NCI-H1417 treated with DMSO at 0.1 percent for 48 hours (cell line): ENCODE data around the gene SLC5A10.

Experiments used
- DNase-seq: peaks from one replicate; lab custom pipeline; 2025; lab: John Stamatoyannopoulos, UW

Gene SLC5A10

DNA sequence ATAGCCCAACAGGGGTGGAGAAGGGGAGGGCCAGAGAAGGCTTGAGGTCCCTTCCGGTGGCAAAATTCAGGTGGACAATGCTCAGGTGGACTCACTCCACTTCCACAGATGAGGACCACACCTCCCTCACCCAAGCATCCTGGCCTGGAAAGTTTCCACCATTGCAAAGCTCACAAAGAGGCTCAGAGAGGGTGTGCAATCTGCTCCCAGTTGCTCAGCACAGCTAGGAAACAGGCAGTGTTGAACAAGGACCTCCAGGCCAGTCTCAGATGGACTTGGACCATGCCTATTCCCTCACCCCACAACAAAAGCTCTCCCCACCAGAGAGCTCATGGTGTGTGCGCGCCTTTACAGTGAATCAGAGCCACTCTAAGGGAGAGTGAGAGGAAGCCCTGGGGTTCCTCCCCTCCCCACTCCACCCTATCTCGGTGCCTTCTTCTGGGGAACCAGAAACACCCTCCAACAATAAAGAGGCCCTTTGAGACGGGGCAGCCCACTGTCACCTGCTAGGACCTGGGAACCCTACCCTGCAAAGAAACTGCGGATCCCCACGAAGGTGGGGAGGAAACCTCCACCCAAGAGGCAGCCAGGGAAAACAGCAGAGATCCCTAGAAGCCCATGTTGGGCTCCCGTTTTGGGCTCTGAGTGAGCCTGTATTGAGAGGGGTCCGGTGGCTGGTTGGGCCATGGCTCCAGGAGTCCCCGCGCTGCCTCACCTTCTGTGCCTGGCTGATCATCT lies 51.0 kb downstream of the SLC5A10 start:
- no peak for DNase-seq

- no peak for DNase-seq
These were observed 51.8 kb downstream of the SLC5A10 start for GRCh38 chr17:19003543-19004420.

- DNase-seq = no peak
These were observed 52.6 kb downstream of the SLC5A10 start, which contains the start of gene FAM83G for GRCh38 chr17:19004421-19005136. TSS of gene FAM83G (minus strand) at chr17:19004764. CDS start at chr17:19004041, 723 bp downstream.

DNA sequence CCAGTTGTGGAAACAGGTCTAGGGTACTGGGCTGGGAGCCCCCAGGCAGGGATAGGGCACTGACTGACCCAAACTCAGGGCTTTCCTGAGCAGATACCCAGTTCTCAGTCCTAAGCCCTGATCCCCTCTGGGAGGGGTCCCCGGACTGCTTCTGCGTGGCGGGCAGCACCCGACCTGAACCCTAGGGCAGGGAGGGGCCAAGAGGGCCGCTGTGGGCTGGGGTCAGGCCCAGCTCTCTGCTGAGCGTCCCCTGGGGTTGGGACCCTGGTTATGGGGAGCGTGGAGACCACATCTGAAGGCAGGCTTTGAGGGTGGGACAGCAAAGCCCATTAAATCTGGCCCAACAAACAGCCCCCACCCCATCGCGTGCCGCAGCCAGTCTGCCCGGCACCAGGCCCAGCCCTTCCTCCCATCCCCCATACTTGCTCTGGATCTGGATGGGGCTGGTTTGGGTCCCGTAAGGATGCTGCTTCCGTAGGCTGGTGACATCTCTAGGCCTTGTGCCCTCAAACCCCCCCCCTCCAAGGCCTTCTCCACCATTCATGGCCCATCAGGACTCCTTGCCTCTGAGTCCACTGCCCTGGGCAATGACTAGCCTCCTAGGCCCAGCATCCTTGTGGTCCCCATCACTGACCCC lies 53.3 kb downstream of the SLC5A10 start:
- no peak for DNase-seq

GRCh38 chr17:19005789-19006430 lies 53.9 kb downstream of the SLC5A10 start:
- DNase-seq = no peak

DNA sequence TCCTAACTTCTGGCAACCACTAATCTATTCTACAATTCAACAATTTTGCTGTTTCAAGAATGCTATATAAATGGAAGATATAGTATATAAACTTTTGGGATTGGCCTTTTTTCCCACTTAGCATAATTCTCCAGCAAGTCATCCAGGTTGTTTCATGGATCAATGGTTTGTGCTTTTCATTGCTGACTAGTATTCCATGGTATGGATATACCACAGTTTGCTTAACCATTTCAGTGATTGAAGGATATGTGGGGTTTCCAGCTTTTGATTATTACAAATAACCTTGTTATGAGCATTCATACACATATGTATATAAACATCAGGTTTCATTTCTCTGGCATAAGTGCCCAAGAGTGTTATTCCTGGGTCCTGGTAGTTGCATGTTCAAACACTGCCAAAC lies 54.7 kb downstream of the SLC5A10 start:
- no peak for DNase-seq

GRCh38 chr17:19009970-19010369 lies 58.0 kb downstream of the SLC5A10 start:
- DNase-seq = no peak

DNA sequence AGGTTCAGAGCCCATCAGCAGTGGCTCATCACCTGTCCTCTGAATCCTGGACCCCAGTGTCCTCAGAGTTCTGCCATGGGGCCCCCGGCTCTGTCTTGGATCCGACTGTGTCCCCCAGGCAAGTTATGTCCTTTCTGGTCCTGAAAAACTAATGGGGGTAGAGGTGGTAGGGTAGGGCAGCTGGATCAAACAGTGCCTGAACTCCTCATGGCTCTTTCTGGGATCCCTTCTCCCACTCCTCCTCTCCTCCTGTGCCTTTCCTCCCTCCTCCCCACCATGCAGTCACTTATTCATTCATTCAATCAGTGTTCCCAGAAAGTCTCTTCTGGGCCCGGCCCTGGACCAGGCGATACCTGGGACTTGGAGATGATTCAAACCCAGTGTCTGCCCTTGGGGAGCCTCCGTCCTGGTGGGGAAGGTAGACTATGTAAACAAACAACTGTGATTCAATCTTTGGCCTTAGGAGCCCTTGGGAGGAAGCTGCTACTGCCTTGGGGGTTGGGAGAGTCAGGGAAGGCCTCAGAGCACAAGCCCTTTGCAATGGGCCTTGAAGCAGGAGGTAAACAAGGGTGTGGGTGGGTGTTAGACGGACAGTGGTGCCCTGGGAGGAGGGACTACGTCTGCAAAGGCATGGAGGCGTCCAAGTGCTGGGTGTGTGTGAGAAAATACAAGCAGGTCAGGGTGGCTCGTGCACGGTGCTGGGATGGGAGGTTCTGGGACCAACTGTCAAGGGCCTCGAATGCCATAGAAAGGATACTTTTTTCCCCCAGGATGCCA lies 59.0 kb downstream of the SLC5A10 start:
- DNase-seq = no peak

DNA sequence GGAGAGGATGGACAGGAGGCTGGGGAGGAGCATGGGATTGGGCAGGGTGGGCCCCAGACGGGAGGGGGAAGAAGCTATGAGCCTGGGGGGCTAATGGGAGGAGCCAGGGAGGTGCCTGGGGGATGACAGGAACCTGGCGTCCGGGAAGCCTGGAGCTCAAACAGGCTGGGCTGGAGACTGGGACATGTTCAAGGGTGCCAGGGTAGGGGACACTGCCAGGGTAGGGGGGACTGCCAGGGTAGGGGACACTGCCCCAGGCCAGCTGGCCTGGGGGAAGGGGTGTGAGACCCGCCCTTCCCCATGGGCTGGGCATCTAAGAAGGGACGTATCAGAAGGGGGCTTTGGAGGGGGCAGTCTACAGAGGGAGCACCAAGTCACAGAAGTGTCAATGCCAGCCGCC lies 59.6 kb downstream of the SLC5A10 start:
- no peak for DNase-seq

DNA sequence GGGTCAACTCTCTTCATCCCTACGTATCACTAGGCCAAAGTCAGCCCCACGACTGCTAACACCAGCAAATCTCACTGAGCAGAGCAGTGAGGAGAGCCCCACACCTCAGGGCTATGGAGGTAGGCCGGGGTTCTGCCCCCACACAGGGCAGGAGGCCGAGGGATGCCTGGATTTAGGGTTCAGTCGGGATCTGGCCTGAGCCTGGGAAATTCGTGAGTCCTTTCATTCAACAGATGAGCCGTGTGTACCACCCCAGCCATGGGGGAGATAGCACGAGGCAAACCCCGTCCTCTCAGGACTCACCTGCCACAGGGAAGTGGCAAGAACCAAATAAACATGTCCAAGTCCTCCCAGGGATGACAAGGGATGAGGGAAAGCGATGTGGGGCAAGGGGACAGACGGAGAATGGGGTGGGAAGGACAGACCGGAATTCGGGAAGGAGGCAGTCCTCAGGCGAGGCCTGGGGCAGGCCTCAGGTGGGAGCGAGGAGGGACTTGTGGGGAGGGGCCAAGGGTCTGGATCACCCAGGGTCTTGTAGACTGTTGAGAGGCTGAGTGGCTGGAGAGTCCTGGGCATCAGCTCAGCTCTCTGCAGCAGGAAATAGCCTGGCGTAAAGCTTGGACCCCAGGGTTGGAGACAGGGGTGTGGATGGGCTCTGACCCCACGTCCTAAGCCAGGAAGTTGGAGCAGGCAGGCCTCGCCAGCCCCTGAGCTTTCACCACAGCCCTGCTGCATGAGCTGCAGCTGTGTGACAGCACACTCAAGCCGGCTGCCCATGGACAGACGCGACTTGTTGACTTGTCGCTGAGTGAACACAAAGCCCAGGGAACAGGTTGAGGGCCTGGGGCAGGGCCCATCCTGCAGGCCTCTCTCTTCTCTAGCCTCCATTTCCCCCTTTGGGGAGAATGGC lies 60.5 kb downstream of the SLC5A10 start:
- no peak for DNase-seq

DNA sequence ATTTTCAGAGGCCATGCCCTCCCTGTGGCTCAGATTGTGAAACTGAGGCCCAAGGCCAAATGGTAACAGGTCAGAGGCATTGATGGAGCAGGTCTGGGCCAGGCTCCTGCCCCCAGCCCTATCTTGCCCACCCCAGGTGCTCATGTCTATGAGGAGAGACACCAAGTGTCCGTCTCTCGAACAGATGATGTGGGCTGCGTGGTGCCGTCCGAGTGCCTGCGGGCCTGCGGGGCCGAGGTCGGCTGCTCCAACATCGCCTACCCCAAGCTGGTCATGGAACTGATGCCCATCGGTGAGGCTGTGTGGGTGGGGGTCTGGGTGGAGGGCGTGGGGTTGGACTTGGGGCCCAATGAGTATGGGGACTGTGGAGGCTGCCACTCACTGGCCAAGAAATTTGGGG lies 61.3 kb downstream of the SLC5A10 start:
- DNase-seq = no peak

DNA sequence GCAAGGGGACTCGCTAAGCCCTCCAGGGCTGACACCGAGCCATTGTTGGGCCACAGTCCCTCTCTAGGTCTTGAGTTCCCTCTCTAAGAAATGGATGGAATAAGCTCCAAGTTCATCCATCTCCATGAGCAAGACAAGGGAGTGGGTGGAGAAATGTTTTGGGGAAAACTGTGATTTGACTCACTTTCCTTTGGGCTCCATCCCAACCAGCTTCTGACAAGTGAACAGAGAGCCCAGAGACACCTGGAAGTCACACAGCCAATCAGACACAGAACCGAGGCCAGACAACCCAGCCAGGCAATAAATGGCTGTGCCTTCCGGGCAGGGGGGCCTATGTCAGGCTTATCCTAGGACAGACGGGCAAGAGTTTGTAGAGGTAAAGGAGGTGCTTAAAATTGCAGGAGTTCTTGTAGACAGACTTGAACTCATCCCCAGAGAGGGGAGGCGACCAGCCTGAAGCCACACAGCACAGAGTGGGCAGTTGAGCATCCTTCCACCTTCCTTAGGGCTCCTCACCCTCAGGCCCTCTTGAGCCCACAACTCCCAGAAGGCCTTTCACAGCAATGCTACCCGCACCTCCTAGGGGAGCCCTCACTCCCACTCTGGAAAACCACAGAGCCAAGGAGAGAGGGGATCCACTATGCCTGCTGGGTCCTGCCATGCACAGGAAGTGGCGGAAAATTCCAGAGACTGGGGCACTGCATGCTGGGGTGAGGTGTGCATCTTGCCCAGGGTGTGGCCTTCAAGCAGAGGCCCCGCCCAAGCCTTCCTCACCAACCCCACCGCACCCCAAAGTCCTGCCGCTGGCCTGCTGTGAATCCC lies 62.1 kb downstream of the SLC5A10 start:
- no peak for DNase-seq

DNA sequence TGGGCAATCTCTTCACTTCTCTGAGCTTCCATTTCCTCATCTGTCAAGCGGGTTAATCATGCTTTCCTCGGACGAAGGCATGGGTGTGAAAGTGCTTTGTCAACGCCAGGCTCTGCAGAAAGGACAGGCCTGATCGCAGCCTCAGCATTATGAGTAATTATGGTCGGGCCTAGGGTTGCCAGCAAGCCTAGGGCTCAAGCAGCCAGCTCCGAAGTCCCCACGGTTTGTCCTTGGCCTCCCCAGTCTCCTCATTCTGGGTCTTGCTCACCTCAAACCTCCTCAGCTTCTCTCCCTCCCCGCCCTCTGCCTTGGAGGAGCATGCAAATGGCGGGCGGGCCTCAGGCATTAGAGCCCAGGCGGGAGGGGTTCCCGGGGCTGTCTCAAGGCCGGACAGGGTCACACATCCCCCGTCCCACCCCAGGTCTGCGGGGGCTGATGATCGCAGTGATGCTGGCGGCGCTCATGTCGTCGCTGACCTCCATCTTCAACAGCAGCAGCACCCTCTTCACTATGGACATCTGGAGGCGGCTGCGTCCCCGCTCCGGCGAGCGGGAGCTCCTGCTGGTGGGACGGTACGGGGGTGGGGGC lies 62.8 kb downstream of the SLC5A10 start:
- no peak for DNase-seq

- no peak for DNase-seq
These were observed 63.5 kb downstream of the SLC5A10 start for GRCh38 chr17:19015428-19015827.

DNA sequence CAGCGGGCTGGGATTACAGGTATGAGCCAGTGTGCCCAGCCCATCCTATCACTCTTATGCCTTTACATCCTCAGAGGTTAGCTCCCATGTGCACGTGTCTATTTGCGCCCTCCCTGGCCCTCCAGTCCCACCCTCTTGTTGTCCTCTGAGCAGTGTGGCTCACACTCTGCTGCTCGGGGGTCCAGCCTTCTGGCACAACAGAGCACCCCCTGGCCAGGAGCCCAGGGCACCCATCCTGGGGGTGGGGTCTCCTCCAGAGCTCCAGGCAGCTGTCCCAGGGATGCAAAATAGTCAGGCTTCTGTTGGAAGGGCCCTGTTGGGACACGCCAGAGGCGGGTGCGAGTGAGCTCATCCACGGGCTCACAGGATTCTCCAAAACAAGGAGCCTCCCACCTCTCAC lies 64.3 kb downstream of the SLC5A10 start:
- no peak for DNase-seq

GRCh38 chr17:19016881-19017280 lies 64.9 kb downstream of the SLC5A10 start:
- DNase-seq = no peak

GRCh38 chr17:19017401-19017800 lies 65.4 kb downstream of the SLC5A10 start:
- no peak for DNase-seq

- DNase-seq = no peak
These were observed 66.0 kb downstream of the SLC5A10 start for GRCh38 chr17:19017804-19018599.
